ACHN (cell line): ENCODE results near the gene FOXI3.

ENCODE experiments used
- DNase-seq: peaks from one replicate; pipeline ENCODE4 v3.0.0-alpha.2; 2015
- in situ Hi-C: cut with HindIII; loops from 2 replicates; pipeline ENCODE4 v1.10.0; 2017; ENCODE audit warnings: low sequenced_read_pairs, low pct_ligation_motif_present, low pct_unique_long_range_greater_than_20kb

Gene FOXI3

DNA sequence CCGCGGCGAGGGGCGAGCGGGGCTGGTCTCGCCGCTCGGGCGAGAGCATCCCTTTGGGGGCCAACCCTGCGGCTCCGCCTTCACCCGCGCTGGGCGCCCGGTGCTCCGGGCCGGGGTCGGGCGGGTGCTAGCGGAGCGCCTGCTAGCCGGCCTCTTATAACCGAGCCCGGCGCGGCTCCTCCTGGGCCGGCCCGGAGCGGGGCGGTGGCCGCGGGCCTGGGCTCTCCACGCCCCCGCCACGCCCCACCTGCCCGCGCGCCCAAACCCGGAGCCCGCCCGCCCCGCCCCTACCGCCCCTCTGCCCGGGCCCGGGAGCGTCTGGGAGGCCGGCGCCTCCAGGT lies at the start of gene FOXI3:
Gene FOXI3 (minus strand): TSS at position 129 of the 341 bp plus-strand sequence. CDS start 158 bp downstream, outside the sequence.
- in situ Hi-C loops, result no loop called here
- no peak for DNase-seq

- in situ Hi-C loops, result no loop called here
- no peak for DNase-seq
Measured at GRCh38 chr2:88500691-88501090, 48.2 kb upstream of the FOXI3 start.

GRCh38 chr2:88499204-88499603 lies 46.7 kb upstream of the FOXI3 start:
- in situ Hi-C loops, result no loop called here
- no peak for DNase-seq

DNA sequence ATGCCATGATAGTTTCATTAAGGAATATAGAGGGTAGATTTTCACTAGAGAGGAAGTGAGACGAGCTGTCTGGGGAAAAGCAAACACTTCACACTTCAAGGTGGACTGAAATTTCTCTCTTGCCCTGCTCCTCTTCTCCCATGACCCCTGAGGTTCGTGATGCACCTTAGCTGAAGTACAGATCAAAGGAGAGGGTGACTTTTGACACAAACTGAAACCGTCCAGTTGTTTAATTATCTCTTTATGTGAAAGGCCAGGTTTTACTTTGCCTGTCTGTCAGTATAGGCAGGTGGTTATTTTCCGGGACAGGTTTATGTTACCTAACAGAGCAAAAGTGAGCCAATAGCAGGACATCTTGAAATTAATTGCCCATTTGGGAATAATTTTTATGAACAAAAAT lies 41.0 kb upstream of the FOXI3 start:
- DNase-seq, result no peak
- in situ Hi-C loops, result no loop called here

GRCh38 chr2:88492002-88492401 lies 39.5 kb upstream of the FOXI3 start:
- in situ Hi-C loops, result no loop called here
- no peak for DNase-seq

DNA sequence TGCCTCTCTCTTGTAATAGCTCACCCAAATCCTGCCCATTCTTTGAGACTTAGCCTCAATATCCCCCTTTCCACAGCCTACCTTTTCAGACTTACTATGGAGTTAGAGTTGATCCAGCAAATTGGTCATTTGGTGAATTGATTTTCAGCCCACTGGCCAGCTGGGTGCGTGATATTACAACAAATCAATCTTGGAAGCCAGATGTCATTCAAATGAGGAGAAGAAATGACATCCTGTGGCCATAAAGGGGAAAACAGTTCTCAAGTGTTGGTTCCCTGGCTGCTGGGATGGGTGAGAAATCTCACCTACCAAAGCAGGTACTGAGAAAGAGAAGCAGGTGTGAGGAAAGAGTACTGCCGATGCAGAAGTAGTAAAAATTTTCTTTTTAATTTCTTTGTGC lies 36.7 kb upstream of the FOXI3 start:
- no peak for DNase-seq
- in situ Hi-C loops, result no loop called here

- in situ Hi-C loops, result no loop called here
- no peak for DNase-seq
Measured at GRCh38 chr2:88483200-88483599, 30.7 kb upstream of the FOXI3 start.

- no peak for DNase-seq
- in situ Hi-C loops, result no loop called here
Measured at GRCh38 chr2:88481691-88482336, 29.3 kb upstream of the FOXI3 start.

DNA sequence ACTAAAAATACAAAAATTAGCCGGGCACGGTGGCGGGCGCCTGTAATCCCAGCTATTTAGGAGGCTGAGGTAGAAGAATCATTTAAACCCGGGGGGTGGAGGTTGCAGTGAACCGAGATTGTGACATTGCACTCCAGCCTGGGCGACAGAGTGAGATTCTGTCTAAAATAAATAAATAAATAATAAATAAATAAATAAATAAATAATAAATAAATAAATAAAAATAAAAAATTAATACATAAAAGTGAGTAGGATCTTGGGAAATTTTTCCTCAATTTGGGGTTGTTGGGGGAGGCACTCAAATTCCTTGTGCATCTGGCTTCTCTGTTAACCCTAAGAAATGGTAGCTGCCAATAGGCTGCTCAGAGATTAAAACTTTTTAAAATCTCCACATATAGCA lies 20.3 kb upstream of the FOXI3 start:
- no peak for DNase-seq

GRCh38 chr2:88471083-88471942 lies 18.8 kb upstream of the FOXI3 start:
- DNase-seq, result no peak
- in situ Hi-C loops, result no loop called here

More for the DNA sequence above, 20.3 kb upstream of the FOXI3 start:
- in situ Hi-C loops, result no loop called here

GRCh38 chr2:88469202-88470114 lies 17.0 kb upstream of the FOXI3 start:
- in situ Hi-C loops, result no loop called here
- no peak for DNase-seq

- in situ Hi-C loops, result no loop called here
- no peak for DNase-seq
Measured at GRCh38 chr2:88464153-88464552, 11.7 kb upstream of the FOXI3 start.

DNA sequence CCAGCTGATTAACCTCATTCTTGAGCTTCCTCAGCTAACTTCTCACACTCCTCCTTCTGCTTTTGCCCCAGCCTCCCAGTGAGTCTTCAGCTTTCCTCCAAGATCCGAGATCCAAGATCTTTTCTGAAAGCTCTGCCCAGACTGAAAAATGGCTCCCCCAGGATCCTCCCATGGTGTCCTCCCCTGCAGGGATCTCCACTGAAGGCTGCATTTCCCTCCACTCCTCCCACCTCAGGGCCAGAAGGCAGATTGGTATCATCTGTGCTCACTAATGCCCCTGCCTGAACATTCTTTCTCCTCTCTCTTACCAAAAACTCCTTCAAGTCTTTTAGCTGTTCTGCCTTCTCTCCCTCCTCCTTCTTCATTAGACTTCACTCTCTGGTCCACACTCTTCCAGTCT lies 6.1 kb upstream of the FOXI3 start:
- DNase-seq, result no peak
- in situ Hi-C loops, result no loop called here

DNA sequence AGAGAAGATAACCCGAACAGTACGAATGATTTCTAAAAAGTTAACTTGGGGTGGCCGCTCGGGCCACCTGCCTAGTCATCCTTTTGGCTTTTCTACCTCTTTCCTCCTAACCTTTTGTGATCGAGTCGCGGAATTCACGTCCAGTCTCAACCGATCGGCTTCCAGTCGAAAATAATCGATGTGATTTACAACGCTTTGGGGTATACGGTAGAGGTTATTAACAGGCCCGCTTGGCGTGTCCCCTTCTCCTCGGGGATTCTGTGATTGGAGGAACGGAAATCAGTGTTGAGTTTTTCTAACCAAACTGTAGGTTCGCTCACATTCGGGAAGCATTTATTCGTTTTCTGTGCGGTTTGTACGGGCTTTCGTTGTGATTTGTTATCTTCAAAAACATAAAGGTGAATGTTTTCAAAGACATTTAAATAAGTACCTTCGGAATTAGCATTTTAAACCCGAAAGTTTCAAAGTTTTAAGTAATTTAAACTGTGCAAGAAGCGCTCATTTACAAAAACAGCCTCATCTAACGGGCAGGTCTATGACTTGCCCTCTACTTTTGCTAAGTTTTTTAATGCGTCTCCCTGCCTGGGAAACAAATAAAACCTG lies 588 bp upstream of the FOXI3 start:
- in situ Hi-C loops, result no loop called here
- DNase-seq, result no peak

GRCh38 chr2:88451811-88452564 lies 505 bp downstream of the FOXI3 start:
- no peak for DNase-seq
- in situ Hi-C loops, result no loop called here

GRCh38 chr2:88450925-88451810 lies 1.3 kb downstream of the FOXI3 start:
- DNase-seq, result no peak
- in situ Hi-C loops, result no loop called here

DNA sequence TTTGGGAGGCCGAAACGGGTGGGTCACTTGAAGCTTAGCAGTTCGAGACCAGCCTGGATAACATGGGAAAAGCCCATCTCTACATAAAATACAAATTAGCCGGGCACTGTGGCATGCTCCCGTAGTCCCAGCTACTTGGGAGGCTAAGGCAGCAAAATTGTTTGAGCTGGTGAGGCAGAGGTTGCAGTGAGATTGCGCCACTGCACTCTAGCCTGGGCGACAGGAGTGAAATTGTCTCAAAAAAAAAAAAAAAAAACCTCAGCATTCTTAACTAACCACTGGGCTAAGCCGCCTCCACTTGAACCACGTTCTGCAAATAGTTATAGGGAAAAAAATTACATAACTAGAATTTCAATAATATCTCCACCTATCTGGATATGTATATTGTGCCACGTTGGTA lies 2.3 kb downstream of the FOXI3 start:
- DNase-seq, result no peak
- in situ Hi-C loops, result no loop called here
